Fibroblast of villous mesenchyme (primary cell): ENCODE results near the gene TMEM220. TPM values are rescaled to one million over a fixed set of nuclear protein-coding genes. Genes with fewer than 3 reads are reported as not detected.

Experiments used
- DNase-seq: peaks from one replicate; pipeline ENCODE4 v3.0.0-alpha.2; 2010; ENCODE audit warnings: low read depth
- H3K4me3 ChIP-seq: 2 replicates; pipeline ENCODE4 v1.5.1; 2011; ENCODE audit warnings: low read depth, mild to moderate bottlenecking, low read length
- total RNA-seq: library from RNA; depleted of rRNA; stranded (reverse); fragments of >200 nt; gene quantifications from 2 replicates; pipeline ENCODE4 v1.2.3, GENCODE V29; 2012
- TF ChIP-seq, protein P1 (sequence below): IDR thresholded peaks from 2 replicates; pipeline ENCODE4 v1.5.1; 2012; ENCODE audit warnings: low read depth, mild to moderate bottlenecking, low read length; ENCODE audit not compliant: insufficient read depth

Gene TMEM220
- total RNA-seq, result 2.6 and 3.5 TPM in 2 replicates

DNA sequence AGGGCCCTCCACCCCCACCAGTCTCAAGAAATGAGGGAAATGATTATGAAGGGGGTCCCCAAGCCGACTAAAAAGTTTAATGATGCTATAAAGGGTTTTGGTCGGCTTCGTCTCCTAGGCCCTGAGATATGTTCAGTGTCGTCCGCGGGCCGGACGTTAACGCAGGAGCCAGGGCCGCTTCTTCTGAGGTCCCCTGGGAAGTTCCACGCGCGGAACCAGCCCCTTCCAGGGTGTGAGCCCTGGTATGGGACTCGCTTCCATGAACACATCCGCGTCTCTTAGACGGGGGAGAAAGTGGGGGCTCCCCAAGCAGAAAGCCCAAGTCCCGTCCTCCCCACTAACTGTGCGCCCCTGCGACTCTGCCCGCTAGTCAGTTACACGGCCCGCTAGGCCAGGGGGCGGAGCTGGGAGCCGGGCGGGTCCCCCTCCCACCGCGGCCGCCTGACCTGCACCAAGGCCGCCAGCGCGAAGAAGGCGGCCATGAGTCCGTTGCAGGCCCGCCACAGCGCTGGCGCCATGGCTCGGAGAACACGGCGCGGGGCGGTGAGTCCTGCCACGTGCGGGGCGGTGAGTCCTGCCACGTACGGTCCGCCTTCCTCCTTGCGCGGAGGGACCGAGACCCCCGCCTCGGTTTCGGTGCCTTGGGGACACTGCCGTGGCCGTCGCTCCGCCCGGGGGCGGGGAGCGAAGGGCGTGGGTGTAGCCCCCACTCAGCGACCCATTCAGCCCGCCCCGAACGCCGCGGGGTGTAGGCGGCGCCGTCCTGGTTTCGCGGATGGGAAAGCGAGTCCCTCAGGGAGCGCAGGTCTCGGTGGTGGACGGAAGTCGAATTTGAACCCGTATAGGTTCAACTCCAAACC lies at the start of gene TMEM220:
Gene TMEM220 (minus strand): TSS at position 690 of the 860 bp plus-strand sequence. CDS start 172 bp downstream, at position 518.
- DNase-seq, result peak; percentile 81

GRCh38 chr17:10779609-10780008 lies 49.8 kb upstream of the TMEM220 start:
- H3K4me3 ChIP-seq, result no peak overlapping the region
- TF ChIP-seq, protein P1, sequence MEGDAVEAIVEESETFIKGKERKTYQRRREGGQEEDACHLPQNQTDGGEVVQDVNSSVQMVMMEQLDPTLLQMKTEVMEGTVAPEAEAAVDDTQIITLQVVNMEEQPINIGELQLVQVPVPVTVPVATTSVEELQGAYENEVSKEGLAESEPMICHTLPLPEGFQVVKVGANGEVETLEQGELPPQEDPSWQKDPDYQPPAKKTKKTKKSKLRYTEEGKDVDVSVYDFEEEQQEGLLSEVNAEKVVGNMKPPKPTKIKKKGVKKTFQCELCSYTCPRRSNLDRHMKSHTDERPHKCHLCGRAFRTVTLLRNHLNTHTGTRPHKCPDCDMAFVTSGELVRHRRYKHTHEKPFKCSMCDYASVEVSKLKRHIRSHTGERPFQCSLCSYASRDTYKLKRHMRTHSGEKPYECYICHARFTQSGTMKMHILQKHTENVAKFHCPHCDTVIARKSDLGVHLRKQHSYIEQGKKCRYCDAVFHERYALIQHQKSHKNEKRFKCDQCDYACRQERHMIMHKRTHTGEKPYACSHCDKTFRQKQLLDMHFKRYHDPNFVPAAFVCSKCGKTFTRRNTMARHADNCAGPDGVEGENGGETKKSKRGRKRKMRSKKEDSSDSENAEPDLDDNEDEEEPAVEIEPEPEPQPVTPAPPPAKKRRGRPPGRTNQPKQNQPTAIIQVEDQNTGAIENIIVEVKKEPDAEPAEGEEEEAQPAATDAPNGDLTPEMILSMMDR, result no peak
- DNase-seq, result no peak

More for the DNA sequence above, at the start of gene TMEM220:
- H3K4me3 ChIP-seq, result peak within 1 kb of the TSS; percentile 68
- TF ChIP-seq, protein P1, result no peak

- TF ChIP-seq, protein P1, result no peak
- H3K4me3 ChIP-seq, result no peak overlapping the region
- DNase-seq, result no peak
Measured at GRCh38 chr17:10777890-10778289, 48.1 kb upstream of the TMEM220 start.

- no peak overlapping the region for H3K4me3 ChIP-seq
- TF ChIP-seq, protein P1, result no peak
- DNase-seq, result no peak
Measured at GRCh38 chr17:10777131-10777807, 47.4 kb upstream of the TMEM220 start.

- TF ChIP-seq, protein P1, result no peak
- no peak overlapping the region for H3K4me3 ChIP-seq
- DNase-seq, result no peak
Measured at GRCh38 chr17:10776381-10776780, 46.6 kb upstream of the TMEM220 start.

GRCh38 chr17:10775740-10776356 lies 46.0 kb upstream of the TMEM220 start:
- H3K4me3 ChIP-seq, result no peak overlapping the region
- TF ChIP-seq, protein P1, result no peak
- no peak for DNase-seq
